GM12878 (cell line): Measurements from ENCODE around the gene TRIM41. TPM values are rescaled to one million over a fixed set of nuclear protein-coding genes. Genes with fewer than 3 reads are reported as not detected.
A peak's percentile ranks its signal among the peaks of the same experiment; 100 is the strongest.

Experiments used
- CBFB ChIP-seq: IDR thresholded peaks from 2 replicates; pipeline ENCODE4 v1.6.1; 2016; ENCODE audit warnings: antibody characterized with exemption, low read depth
- CHD2 ChIP-seq: IDR thresholded peaks from 2 replicates; pipeline ENCODE4 v1.6.1; 2011; ENCODE audit warnings: low read depth, low read length, improper control_type of control experiment, borderline replicate concordance
- CREB1 ChIP-seq: IDR thresholded peaks from 2 replicates; pipeline ENCODE4 v1.6.1; 2012; ENCODE audit warnings: low read depth, mild to moderate bottlenecking, inconsistent platforms
- DPF2 ChIP-seq: fragments of 450-650 bp; IDR thresholded peaks from 2 replicates; pipeline ENCODE4 v1.6.1; 2017; ENCODE audit warnings: mild to moderate bottlenecking
- ESRRA ChIP-seq: IDR thresholded peaks from 2 replicates; pipeline ENCODE4 v1.6.1; 2012; ENCODE audit warnings: mild to moderate bottlenecking, low read length, improper control_type of control experiment
- IKZF2 ChIP-seq, 2 experiments: fragments of 450-650 bp; IDR thresholded peaks; 2 replicates each; pipeline ENCODE4 v1.6.1; 2017; ENCODE audit warnings: mild to moderate bottlenecking in 2 of 2, moderate library complexity in 2 of 2
- JUND ChIP-seq: IDR thresholded peaks from 2 replicates; pipeline ENCODE4 v1.6.1; 2012; ENCODE audit warnings: low read depth, mild to moderate bottlenecking, low read length, improper control_type of control experiment, moderate library complexity
- MAX ChIP-seq: IDR thresholded peaks from 2 replicates; pipeline ENCODE4 v1.6.1; 2012; ENCODE audit warnings: low read depth, low read length, improper control_type of control experiment
- NFIC ChIP-seq: IDR thresholded peaks from 2 replicates; pipeline ENCODE4 v1.6.1; 2012; ENCODE audit warnings: low read depth, mild to moderate bottlenecking, inconsistent platforms, low read length, moderate library complexity
- NFYA ChIP-seq: IDR thresholded peaks from 2 replicates; pipeline ENCODE4 v1.6.1; 2011; ENCODE audit warnings: low read depth, mild to moderate bottlenecking, low read length, improper control_type of control experiment, borderline replicate concordance
- NKRF ChIP-seq: fragments of 450-650 bp; conservative IDR thresholded peaks from 2 replicates; pipeline ENCODE4 v1.6.1; 2017; ENCODE audit warnings: mild to moderate bottlenecking, moderate library complexity
- PKNOX1 ChIP-seq: fragments of 450-650 bp; IDR thresholded peaks from 2 replicates; pipeline ENCODE4 v1.6.1; 2016; ENCODE audit warnings: mild to moderate bottlenecking
- PRDM15 ChIP-seq: fragments of 450-650 bp; formaldehyde crosslinking; IDR thresholded peaks from 2 replicates; pipeline ENCODE4 v1.4.0; 2020; ENCODE audit warnings: mild to moderate bottlenecking, moderate library complexity
- RELA ChIP-seq: fragments of 450-650 bp; IDR thresholded peaks from 2 replicates; pipeline ENCODE4 v1.8.0; 2014; ENCODE audit warnings: borderline replicate concordance; ENCODE audit not compliant: partially characterized antibody
- TAF1 ChIP-seq: IDR thresholded peaks from 2 replicates; pipeline ENCODE4 v1.6.1; 2011; ENCODE audit warnings: mild to moderate bottlenecking, low read depth, low read length, borderline replicate concordance
- TARDBP ChIP-seq: IDR thresholded peaks from 2 replicates; pipeline ENCODE4 v1.6.1; 2016; ENCODE audit warnings: borderline replicate concordance
- TCF3 ChIP-seq: IDR thresholded peaks from 2 replicates; pipeline ENCODE4 v1.6.1; 2012; ENCODE audit warnings: low read depth, mild to moderate bottlenecking, low read length, borderline replicate concordance; ENCODE audit not compliant: insufficient read depth
- TCF7 ChIP-seq: IDR thresholded peaks from 2 replicates; pipeline ENCODE4 v1.6.1; 2014; ENCODE audit warnings: antibody characterized with exemption, borderline replicate concordance
- YY1 ChIP-seq: IDR thresholded peaks from 2 replicates; pipeline ENCODE4 v1.6.1; 2011; ENCODE audit warnings: low read depth, mild to moderate bottlenecking, low read length
- ZNF622 ChIP-seq: fragments of 450-650 bp; IDR thresholded peaks from 2 replicates; pipeline ENCODE4 v1.6.1; 2017; ENCODE audit warnings: mild to moderate bottlenecking, inconsistent platforms
- polyA plus RNA-seq, 11 experiments: library from polyadenylated mRNA; depleted of rRNA in 4 of 11; unstranded in 6 of 11; stranded (reverse) in 5 of 11; fragments of >200 nt; fragmentation: Nextera tagmentation in 4 of 11; fragmentation: Illumina TruSeq in 1 of 11; extraction: Ambion mirVana in 4 of 11; extraction: Trizol in 1 of 11; gene quantifications; 1 replicate in 1 of 11; 2 replicates in 10 of 11; pipeline versions ENCODE4 v1.2.1 to v1.2.3, GENCODE V29; 2011 to 2016; ENCODE audit warnings: inconsistent platforms in 2 of 11, missing spikeins in 2 of 11, low read depth in 1 of 11
- total RNA-seq, 4 experiments: library from RNA; depleted of rRNA in 3 of 4; stranded (reverse); fragments of >200 nt in 3 of 4; fragmentation: Illumina TruSeq in 1 of 4; extraction: Trizol in 1 of 4; gene quantifications; 2 replicates each; pipeline versions ENCODE4 v1.2.1 to v1.2.3, GENCODE V29; 2013 to 2021

TRIM41 gene
- total and polyA plus RNA-seq, 10 of the 15 experiments (the other 5 are each of a cell fraction or from before 2014, with no cell fraction given) = 1.0 to 28.9 (median 10.6) TPM

GRCh38 chr5:181221792-181222629 is 1.1 kb upstream of the TRIM41 start (continued):
- TF ChIP-seq CHD2 (0 out of 2 replicates have a peak, but pooled peaks have one; percentile 60), JUND (no peak), NFIC (no peak), MAX (peak; percentile 75; the same call in 1 of the 2 replicates), TAF1 (0 out of 2 replicates have a peak, but pooled peaks have one; percentile 14), CBFB (peak; percentile 92), PRDM15 (no peak), TCF3 (0 out of 2 replicates have a peak, but pooled peaks have one; percentile 59), ESRRA (no peak), RELA (peak; percentile 42), YY1 (peak; percentile 94), NFYA (no peak), TARDBP (peak; percentile 96), IKZF2 (IDR thresholded peaks at IDR 0.05) (peak; percentile 76 to 88), PKNOX1 (peak; percentile 40; the same call in 1 of the 2 replicates), TCF7 (0 out of 2 replicates have a peak, but pooled peaks have one; percentile 39), NKRF (peak; percentile 39; the same call in 1 of the 2 replicates), ZNF622 (no peak), DPF2 (peak; percentile 21), CREB1 (no peak)
